OCI-M2 (cell line): Measurements from ENCODE around the gene NCSTN.

Experiments used
- DNase-seq: peaks from one replicate; lab custom pipeline; 2025; ENCODE audit not compliant: unreplicated experiment; lab: John Stamatoyannopoulos, UW

The NCSTN gene

GRCh38 chr1:160351629-160352028, 8.4 kb downstream of the NCSTN start:
- DNase-seq, result no peak

GRCh38 chr1:160352555-160352954, 9.4 kb downstream of the NCSTN start:
- DNase-seq, result no peak

- no peak for DNase-seq
These were observed 10.0 kb downstream of the NCSTN start for GRCh38 chr1:160353223-160353622.

GRCh38 chr1:160354388-160354985, 11.3 kb downstream of the NCSTN start:
- no peak for DNase-seq

GRCh38 chr1:160357286-160358002, 14.3 kb downstream of the NCSTN start:
- DNase-seq, result no peak

GRCh38 chr1:160358073-160358472, 14.9 kb downstream of the NCSTN start:
- DNase-seq, result no peak

GRCh38 chr1:160359559-160360226, 16.5 kb downstream of the NCSTN start:
- DNase-seq, result no peak

GRCh38 chr1:160360227-160360695, 17.1 kb downstream of the NCSTN start:
- DNase-seq, result no peak

GRCh38 chr1:160361199-160361598, 18.0 kb downstream of the NCSTN start:
- DNase-seq, result no peak

- no peak for DNase-seq
These were observed 18.6 kb downstream of the NCSTN start for GRCh38 chr1:160361814-160362167.

- no peak for DNase-seq
These were observed 19.2 kb downstream of the NCSTN start for GRCh38 chr1:160362168-160362957.

- no peak for DNase-seq
These were observed 19.8 kb downstream of the NCSTN start for GRCh38 chr1:160363010-160363409.

GRCh38 chr1:160363951-160364735, 21.0 kb downstream of the NCSTN start:
- no peak for DNase-seq

- no peak for DNase-seq
These were observed 22.1 kb downstream of the NCSTN start for GRCh38 chr1:160365325-160365724.

GRCh38 chr1:160366731-160367515, 23.7 kb downstream of the NCSTN start, which contains the start of gene NHLH1:
TSS of gene NHLH1 (plus strand) at chr1:160367071. CDS start at chr1:160370732, 3,661 bp downstream.
- DNase-seq, result no peak

- no peak for DNase-seq
These were observed 24.3 kb downstream of the NCSTN start for GRCh38 chr1:160367516-160367900.

GRCh38 chr1:160367934-160368923, 25.0 kb downstream of the NCSTN start:
- DNase-seq, result no peak

GRCh38 chr1:160369087-160369486, 25.9 kb downstream of the NCSTN start:
- DNase-seq, result no peak
